ENCODE measurements around the gene ZBTB38.

Gene ZBTB38

GRCh38 chr3:141341536-141341935, 26.8 kb upstream of the ZBTB38 start:
- H3K4me3 ChIP-seq (ENCODE audit: low read depth, low read length) = no peak overlapping the region
- no peak for DNase-seq (ENCODE audit: low read depth)
- TF ChIP-seq, protein P1, sequence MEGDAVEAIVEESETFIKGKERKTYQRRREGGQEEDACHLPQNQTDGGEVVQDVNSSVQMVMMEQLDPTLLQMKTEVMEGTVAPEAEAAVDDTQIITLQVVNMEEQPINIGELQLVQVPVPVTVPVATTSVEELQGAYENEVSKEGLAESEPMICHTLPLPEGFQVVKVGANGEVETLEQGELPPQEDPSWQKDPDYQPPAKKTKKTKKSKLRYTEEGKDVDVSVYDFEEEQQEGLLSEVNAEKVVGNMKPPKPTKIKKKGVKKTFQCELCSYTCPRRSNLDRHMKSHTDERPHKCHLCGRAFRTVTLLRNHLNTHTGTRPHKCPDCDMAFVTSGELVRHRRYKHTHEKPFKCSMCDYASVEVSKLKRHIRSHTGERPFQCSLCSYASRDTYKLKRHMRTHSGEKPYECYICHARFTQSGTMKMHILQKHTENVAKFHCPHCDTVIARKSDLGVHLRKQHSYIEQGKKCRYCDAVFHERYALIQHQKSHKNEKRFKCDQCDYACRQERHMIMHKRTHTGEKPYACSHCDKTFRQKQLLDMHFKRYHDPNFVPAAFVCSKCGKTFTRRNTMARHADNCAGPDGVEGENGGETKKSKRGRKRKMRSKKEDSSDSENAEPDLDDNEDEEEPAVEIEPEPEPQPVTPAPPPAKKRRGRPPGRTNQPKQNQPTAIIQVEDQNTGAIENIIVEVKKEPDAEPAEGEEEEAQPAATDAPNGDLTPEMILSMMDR (IDR thresholded peaks at IDR 0.05; ENCODE audit: insufficient read depth, low read depth, low read length, missing control alignments) = no peak

- H3K4me3 ChIP-seq (ENCODE audit: low read depth, low read length) = no peak overlapping the region
- TF ChIP-seq, protein P1 (IDR thresholded peaks at IDR 0.05; ENCODE audit: insufficient read depth, low read depth, low read length, missing control alignments) = no peak
- DNase-seq (ENCODE audit: low read depth) = no peak
These were observed 25.9 kb upstream of the ZBTB38 start for GRCh38 chr3:141342386-141342785.

- TF ChIP-seq, protein P1 (IDR thresholded peaks at IDR 0.05; ENCODE audit: insufficient read depth, low read depth, low read length, missing control alignments) = no peak
- H3K4me3 ChIP-seq (ENCODE audit: low read depth, low read length) = no peak overlapping the region
- DNase-seq (ENCODE audit: low read depth) = no peak
These were observed 25.2 kb upstream of the ZBTB38 start for GRCh38 chr3:141343077-141343476.

GRCh38 chr3:141343865-141344271, 24.4 kb upstream of the ZBTB38 start:
- H3K4me3 ChIP-seq (ENCODE audit: low read depth, low read length) = no peak overlapping the region
- TF ChIP-seq, protein P1 (IDR thresholded peaks at IDR 0.05; ENCODE audit: insufficient read depth, low read depth, low read length, missing control alignments) = no peak
- no peak for DNase-seq (ENCODE audit: low read depth)

DNA sequence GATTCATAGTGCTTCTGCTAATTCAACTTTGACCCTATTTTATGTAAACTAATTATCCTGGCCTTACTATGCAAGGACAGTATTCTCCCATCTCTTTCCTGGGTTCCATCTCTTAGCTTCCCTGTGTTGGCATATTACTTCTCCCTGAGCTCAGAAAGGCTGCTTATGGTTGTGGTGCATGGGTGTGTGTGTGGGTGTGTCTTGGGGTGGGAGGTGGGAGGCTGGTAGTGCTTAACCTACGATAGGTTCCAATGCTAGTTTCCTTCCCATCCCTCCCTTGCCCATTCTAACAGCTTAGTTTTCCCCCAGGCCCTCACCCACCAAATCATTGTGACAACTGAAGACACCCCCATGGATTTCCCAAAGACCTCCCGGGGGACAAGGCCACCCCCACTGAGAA, 22.8 kb upstream of the ZBTB38 start:
- TF ChIP-seq, protein P1 (IDR thresholded peaks at IDR 0.05; ENCODE audit: insufficient read depth, low read depth, low read length, missing control alignments) = no peak
- H3K4me3 ChIP-seq (ENCODE audit: low read depth, low read length) = no peak overlapping the region
- DNase-seq (ENCODE audit: low read depth) = no peak

DNA sequence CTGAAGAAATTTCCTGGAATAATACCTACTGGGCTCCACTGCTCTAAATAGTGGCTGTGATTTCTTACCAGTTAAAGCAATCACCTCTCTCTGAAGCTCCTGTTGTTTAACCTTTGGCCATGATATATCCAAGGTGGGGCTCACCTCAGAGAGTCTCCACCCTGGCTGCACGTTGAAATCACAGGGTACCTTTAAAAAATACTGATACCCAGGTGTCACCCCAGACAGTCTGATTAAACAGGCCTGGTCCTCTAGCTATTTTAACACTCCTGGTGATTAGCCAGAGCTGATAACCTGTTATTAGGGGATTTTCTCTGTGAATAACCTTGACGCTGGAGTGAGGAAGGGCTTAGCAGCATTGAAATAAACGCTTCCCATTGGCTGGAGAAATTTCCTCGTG, 22.3 kb upstream of the ZBTB38 start:
- TF ChIP-seq, protein P1 (IDR thresholded peaks at IDR 0.05; ENCODE audit: insufficient read depth, low read depth, low read length, missing control alignments) = no peak
- H3K4me3 ChIP-seq (ENCODE audit: low read depth, low read length) = no peak overlapping the region

GRCh38 chr3:141346418-141346817, 21.9 kb upstream of the ZBTB38 start:
- TF ChIP-seq, protein P1 (IDR thresholded peaks at IDR 0.05; ENCODE audit: insufficient read depth, low read depth, low read length, missing control alignments) = no peak
- no peak overlapping the region for H3K4me3 ChIP-seq (ENCODE audit: low read depth, low read length)
- no peak for DNase-seq (ENCODE audit: low read depth)

More for the DNA sequence above, 22.3 kb upstream of the ZBTB38 start:
- no peak for DNase-seq (ENCODE audit: low read depth)
